Measurements from ENCODE around the gene CYB5R3.

CYB5R3 gene

GRCh38 chr22:42649246-42650099, at the start of gene CYB5R3:
CYB5R3 (minus strand) TSS chr22:42649392; CDS start chr22:42649315, 77 bp downstream.
- DNase-seq (ENCODE audit: low read depth, low spot score), result peak; percentile 38

- DNase-seq (ENCODE audit: low read depth, low spot score), result no peak
Measured at GRCh38 chr22:42697542-42698013, 48.4 kb upstream of the CYB5R3 start.

GRCh38 chr22:42696331-42696967, 47.3 kb upstream of the CYB5R3 start:
- no peak for DNase-seq (ENCODE audit: low read depth, low spot score)

GRCh38 chr22:42695294-42695693, 46.1 kb upstream of the CYB5R3 start:
- DNase-seq (ENCODE audit: low read depth, low spot score), result no peak

- no peak for DNase-seq (ENCODE audit: low read depth, low spot score)
Measured at GRCh38 chr22:42693763-42694683, 44.8 kb upstream of the CYB5R3 start.

- no peak for DNase-seq (ENCODE audit: low read depth, low spot score)
Measured at GRCh38 chr22:42693055-42693762, 44.0 kb upstream of the CYB5R3 start.

GRCh38 chr22:42692239-42693054, 43.3 kb upstream of the CYB5R3 start:
- DNase-seq (ENCODE audit: low read depth, low spot score), result no peak

GRCh38 chr22:42691440-42691839, 42.2 kb upstream of the CYB5R3 start:
- no peak for DNase-seq (ENCODE audit: low read depth, low spot score)

- no peak for DNase-seq (ENCODE audit: low read depth, low spot score)
Measured at GRCh38 chr22:42688241-42689211, 39.3 kb upstream of the CYB5R3 start.

- no peak for DNase-seq (ENCODE audit: low read depth, low spot score)
Measured at GRCh38 chr22:42686756-42687491, 37.7 kb upstream of the CYB5R3 start.

- DNase-seq (ENCODE audit: low read depth, low spot score), result no peak
Measured at GRCh38 chr22:42685941-42686653, 36.9 kb upstream of the CYB5R3 start.

- DNase-seq (ENCODE audit: low read depth, low spot score), result no peak
Measured at GRCh38 chr22:42684462-42685195, 35.4 kb upstream of the CYB5R3 start.

GRCh38 chr22:42683578-42684283, 34.5 kb upstream of the CYB5R3 start:
- DNase-seq (ENCODE audit: low read depth, low spot score), result no peak

GRCh38 chr22:42682113-42682851, 33.1 kb upstream of the CYB5R3 start:
- DNase-seq (ENCODE audit: low read depth, low spot score), result no peak

- no peak for DNase-seq (ENCODE audit: low read depth, low spot score)
Measured at GRCh38 chr22:42680648-42681047, 31.5 kb upstream of the CYB5R3 start.

- no peak for DNase-seq (ENCODE audit: low read depth, low spot score)
Measured at GRCh38 chr22:42679691-42680090, 30.5 kb upstream of the CYB5R3 start.
